IMR-90 (cell line): ENCODE measurements around the gene CAP2. TPM values are rescaled to one million over a fixed set of nuclear protein-coding genes. Genes with fewer than 3 reads are reported as not detected.

Experiments used
- ATAC-seq: fragments of 200-7000 bp; cut with Tn5 transposase; 2 replicates; pipeline ENCODE4 v1.9.1; 2020; ENCODE audit warnings: low read depth, mild to moderate bottlenecking, moderate library complexity
- BruUV-seq: library from RNA; stranded (reverse); fragments of 400-500 nt; replicated peaks from 2 replicates; lab custom pipeline; 2021; lab: Mats Ljungman, UMichigan
- CTCF ChIA-PET: fragments of 300-600 bp; formaldehyde crosslinking; extraction: SDS; loops from one replicate; lab custom pipeline; 2021; ENCODE audit warnings: antibody characterized with exemption; lab: Yijun Ruan, JAX
- POLR2A ChIA-PET: fragments of 300-600 bp; sonication (Branson Sonifier 250); formaldehyde crosslinking; loops from one replicate; lab custom pipeline; 2022; ENCODE audit warnings: antibody characterized with exemption; ENCODE audit not compliant: unreplicated experiment; lab: Charles Lee
- DNase-seq: peaks from one replicate; pipeline ENCODE4 v3.0.0; 2013
- H2AFZ ChIP-seq: replicated peaks from 2 replicates; pipeline ENCODE3; 2013; ENCODE audit warnings: low read length, mild to moderate bottlenecking; ENCODE audit not compliant: poor library complexity
- H2AK5ac ChIP-seq: 2 replicates; pipeline ENCODE4 v1.6.1; 2013; ENCODE audit warnings: low read depth, low read length, inconsistent platforms
- H2AK9ac ChIP-seq: replicated peaks from 2 replicates; pipeline ENCODE3; 2013; ENCODE audit warnings: mild to moderate bottlenecking, low read depth, low read length, moderate library complexity; ENCODE audit not compliant: poor library complexity
- H2BK120ac ChIP-seq: 2 replicates; pipeline ENCODE4 v1.6.1; 2013; ENCODE audit warnings: low read depth, low read length, inconsistent platforms
- H2BK15ac ChIP-seq: 3 replicates; pipeline ENCODE4 v1.6.1; 2013; ENCODE audit warnings: low read depth, low read length, inconsistent platforms
- H2BK20ac ChIP-seq: 2 replicates; pipeline ENCODE4 v1.6.1; 2013; ENCODE audit warnings: low read depth, mild to moderate bottlenecking, inconsistent platforms, low read length, moderate library complexity
- H2BK5ac ChIP-seq: 2 replicates; pipeline ENCODE4 v1.6.1; 2013; ENCODE audit warnings: mild to moderate bottlenecking, low read depth, low read length, inconsistent platforms; ENCODE audit not compliant: poor library complexity, severe bottlenecking
- H3K14ac ChIP-seq: replicated peaks from 2 replicates; pipeline ENCODE4 v1.6.1; 2013; ENCODE audit warnings: low read depth, low read length, inconsistent platforms
- H3K18ac ChIP-seq: 2 replicates; pipeline ENCODE4 v1.6.1; 2013; ENCODE audit warnings: low read depth, low read length, control low read depth
- H3K23ac ChIP-seq: 2 replicates; pipeline ENCODE4 v1.6.1; 2013; ENCODE audit warnings: low read depth, low read length, inconsistent platforms
- H3K27ac ChIP-seq: 2 replicates; pipeline ENCODE4 v1.5.1; 2013; ENCODE audit warnings: mild to moderate bottlenecking, control low read depth, low read length; ENCODE audit not compliant: insufficient read depth
- H3K27me3 ChIP-seq: 2 replicates; pipeline ENCODE4 v1.6.1; 2013; ENCODE audit warnings: low read length; ENCODE audit not compliant: control insufficient read depth, insufficient read depth
- H3K36me3 ChIP-seq: 2 replicates; pipeline ENCODE4 v1.6.1; 2013; ENCODE audit warnings: low read length, mixed read lengths; ENCODE audit not compliant: control insufficient read depth, insufficient read depth
- H3K4ac ChIP-seq: 2 replicates; pipeline ENCODE4 v1.6.1; 2013; ENCODE audit warnings: low read depth, low read length, inconsistent platforms
- H3K4me1 ChIP-seq: 2 replicates; pipeline ENCODE4 v1.6.1; 2013; ENCODE audit warnings: low read length, mixed read lengths; ENCODE audit not compliant: control insufficient read depth, insufficient read depth
- H3K4me2 ChIP-seq: 2 replicates; pipeline ENCODE4 v1.6.1; 2013; ENCODE audit warnings: low read depth, mild to moderate bottlenecking, control low read depth, low read length, moderate library complexity
- H3K4me3 ChIP-seq: 2 replicates; pipeline ENCODE4 v1.5.1; 2013; ENCODE audit warnings: low read depth, mild to moderate bottlenecking, control low read depth, low read length, moderate library complexity; ENCODE audit not compliant: insufficient read depth
- H3K56ac ChIP-seq: 2 replicates; pipeline ENCODE4 v1.6.1; 2013; ENCODE audit warnings: low read length, inconsistent platforms; ENCODE audit not compliant: insufficient read depth; ENCODE audit errors: extremely low read depth
- H3K79me1 ChIP-seq, 2 experiments: 2 replicates each; pipeline ENCODE4 v1.6.1; 2013; ENCODE audit warnings: low read length in 2 of 2, inconsistent platforms in 1 of 2, low read depth in 1 of 2
- H3K9ac ChIP-seq: 2 replicates; pipeline ENCODE4 v1.6.1; 2013; ENCODE audit warnings: low read depth, low read length, control low read depth
- H3K9me1 ChIP-seq: 2 replicates; pipeline ENCODE4 v1.6.1; 2013; ENCODE audit warnings: low read length, inconsistent platforms; ENCODE audit not compliant: insufficient read depth
- H3K9me3 ChIP-seq: 2 replicates; pipeline ENCODE4 v1.6.1; 2013; ENCODE audit warnings: low read length; ENCODE audit not compliant: control insufficient read depth, insufficient read depth
- H4K20me1 ChIP-seq: 2 replicates; pipeline ENCODE4 v1.6.1; 2013; ENCODE audit warnings: low read length, inconsistent platforms; ENCODE audit not compliant: insufficient read depth
- H4K5ac ChIP-seq: 2 replicates; pipeline ENCODE4 v1.6.1; 2013; ENCODE audit warnings: mild to moderate bottlenecking, low read depth, low read length, control low read depth
- H4K8ac ChIP-seq, 2 experiments: 2 replicates each; pipeline ENCODE4 v1.6.1; 2013; ENCODE audit warnings: low read depth in 2 of 2, low read length in 2 of 2, control low read depth in 1 of 2, inconsistent platforms in 1 of 2
- H4K91ac ChIP-seq: 2 replicates; pipeline ENCODE4 v1.6.1; 2013; ENCODE audit warnings: low read depth, low read length, inconsistent platforms; ENCODE audit not compliant: insufficient read depth
- CEBPB ChIP-seq: IDR thresholded peaks from 2 replicates; pipeline ENCODE4 v1.6.1; 2012; ENCODE audit warnings: low read depth, low read length, improper control_type of control experiment
- CHD1 ChIP-seq: IDR thresholded peaks from 2 replicates; pipeline ENCODE4 v1.6.1; 2012; ENCODE audit warnings: low read depth, low read length, improper control_type of control experiment
- FOS ChIP-seq: fragments of 150-350 bp; IDR thresholded peaks from 2 replicates; pipeline ENCODE4 v1.6.1; 2016; ENCODE audit warnings: low read depth, low read length
- MAFK ChIP-seq: IDR thresholded peaks from 2 replicates; pipeline ENCODE4 v1.6.1; 2012; ENCODE audit warnings: low read depth, low read length, improper control_type of control experiment
- MAZ ChIP-seq: IDR thresholded peaks from 2 replicates; pipeline ENCODE4 v1.6.1; 2012; ENCODE audit warnings: low read depth, mild to moderate bottlenecking, low read length, improper control_type of control experiment, moderate library complexity, borderline replicate concordance
- MXI1 ChIP-seq: IDR thresholded peaks from 2 replicates; pipeline ENCODE4 v1.6.1; 2012; ENCODE audit warnings: low read depth, mild to moderate bottlenecking, low read length, moderate library complexity, borderline replicate concordance
- RAD21 ChIP-seq: IDR thresholded peaks from 2 replicates; pipeline ENCODE4 v1.6.1; 2012; ENCODE audit warnings: low read length, improper control_type of control experiment
- RCOR1 ChIP-seq: IDR thresholded peaks from 2 replicates; pipeline ENCODE4 v1.6.1; 2012; ENCODE audit warnings: mild to moderate bottlenecking, low read length, improper control_type of control experiment; ENCODE audit not compliant: insufficient replicate concordance
- RFX5 ChIP-seq: IDR thresholded peaks from 2 replicates; pipeline ENCODE4 v1.8.0; 2012; ENCODE audit warnings: low read depth, mild to moderate bottlenecking, low read length, moderate library complexity
- SMC3 ChIP-seq: fragments of 150-350 bp; IDR thresholded peaks from 2 replicates; pipeline ENCODE4 v1.6.1; 2016; ENCODE audit warnings: low read depth, mild to moderate bottlenecking, antibody characterized with exemption, low read length, moderate library complexity
- WGBS, 2 experiments: methylation state at CpG; one replicate each; pipeline versions ENCODE4 v1.1.5 to v1.1.7; 2013; ENCODE audit warnings: missing lambda C conversion rate in 2 of 2; ENCODE audit not compliant: insufficient read length in 1 of 2; ENCODE audit errors: extremely low coverage in 2 of 2; 5-methylcytosine and 5-hydroxymethylcytosine counted together
- dilution Hi-C: fragments of 300-500 bp; cut with HindIII; formaldehyde crosslinking; loops from one replicate; pipeline ENCODE4 v1.14.3; 2018; ENCODE audit warnings: low sequenced_read_pairs; ENCODE audit not compliant: unreplicated experiment
- in situ Hi-C: fragments of 300-500 bp; cut with MboI; formaldehyde crosslinking; loops from 3 replicates; pipeline ENCODE4 v1.14.3; 2019; ENCODE audit warnings: low sequenced_read_pairs, inconsistent platforms, mixed read lengths
- intact Hi-C: fragments of 100-400 bp; cut with micrococcal nuclease; formaldehyde crosslinking; loops from 2 replicates; pipeline ENCODE4 v1.10.0; 2022
- polyA plus RNA-seq, 3 experiments: library from polyadenylated mRNA; depleted of rRNA; stranded (reverse); fragments of >200 nt; gene quantifications; 2 replicates each; pipeline ENCODE4 v1.2.3, GENCODE V29; 2012; ENCODE audit warnings: low replicate concordance in 1 of 3
- total RNA-seq: library from RNA; depleted of rRNA; stranded (reverse); fragments of >200 nt; gene quantifications from 2 replicates; pipeline ENCODE4 v1.2.3, GENCODE V29; 2012
- TF ChIP-seq, protein P1 (sequence below): fragments of 150-350 bp; IDR thresholded peaks from 2 replicates; pipeline ENCODE4 v1.6.1; 2016; ENCODE audit warnings: low read depth, mild to moderate bottlenecking, low read length, moderate library complexity, borderline replicate concordance
- TF ChIP-seq, protein P2 (sequence below): fragments of 150-350 bp; IDR thresholded peaks from 2 replicates; pipeline ENCODE4 v1.6.1; 2017; ENCODE audit warnings: mild to moderate bottlenecking, antibody characterized with exemption, low read length, low read depth

Gene CAP2
- total and polyA plus RNA-seq, 2 of the 4 experiments (the other 2 are of a cell fraction), result 14.5 to 27.5 TPM

DNA sequence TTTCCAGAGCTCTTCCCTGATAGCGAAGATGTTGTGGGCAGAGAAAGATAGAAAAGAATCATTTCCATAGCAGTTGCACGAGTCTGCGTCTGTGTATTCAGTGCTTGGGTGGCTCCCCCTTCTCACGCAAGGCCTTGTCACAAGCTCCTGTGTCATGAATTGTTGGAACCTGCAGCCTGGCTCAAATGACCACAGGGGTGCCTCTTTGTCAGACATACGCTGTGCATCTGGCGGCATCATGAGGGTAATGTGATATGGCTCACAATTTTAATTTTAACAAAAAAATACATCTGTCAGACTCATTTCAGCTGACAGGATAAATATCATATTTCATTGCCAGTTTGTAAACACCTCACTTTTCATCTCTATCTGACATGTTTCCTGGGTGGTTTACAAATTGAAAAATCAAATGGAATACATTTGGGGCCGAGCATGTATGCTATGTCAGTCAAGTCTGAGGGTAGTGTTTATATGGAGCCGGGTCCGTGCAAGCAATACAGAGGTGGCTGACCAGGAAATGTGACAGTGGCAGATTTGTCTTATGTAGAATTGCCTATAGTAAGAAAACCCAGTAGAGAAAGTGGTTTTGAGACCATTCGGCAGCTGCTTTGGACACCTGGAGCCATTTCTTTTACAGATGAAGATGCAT is 90.9 kb downstream of the CAP2 start:
- BruUV-seq, result no TSS peak
- Histone ChIP-seq H3K4me3 (no peak overlapping the region), H3K79me1 (peaks cover 0 to 12% of the 10 kb centered on the region in 2 experiments; a peak in 2 of 4 replicates), H3K4me2 (no peak overlapping the region), H2AFZ (no peak overlapping the region), H3K56ac (no peak overlapping the region), H3K9me1 (peaks cover 13% of the 10 kb centered on the region; the same call in 1 of the 2 replicates), H3K36me3 (no peaks in the 10 kb centered on the region), H3K4me1 (no peaks in the 10 kb centered on the region), H4K91ac (no peak overlapping the region), H2AK5ac (no peak overlapping the region), H2BK15ac (no peak overlapping the region), H3K23ac (no peak overlapping the region), H3K9me3 (no peaks in the 10 kb centered on the region), H4K5ac (no peak overlapping the region), H3K4ac (no peak overlapping the region), H2BK20ac (no peak overlapping the region), H3K9ac (no peak overlapping the region), H3K27ac (no peak overlapping the region), H3K27me3 (no peaks in the 10 kb centered on the region), H3K14ac (no peak overlapping the region), H2BK120ac (no peak overlapping the region), H4K20me1 (no peaks in the 10 kb centered on the region), H4K8ac (no peak overlapping the region), H2AK9ac (no peak overlapping the region), H2BK5ac (no peak overlapping the region), H3K18ac (no peak overlapping the region)
- TF ChIP-seq RAD21 (no peak), RCOR1 (no peak), MXI1 (no peak), MAZ (no peak), MAFK (no peak), CEBPB (no peak), FOS (no peak), RFX5 (no peak), SMC3 (no peak), CHD1 (no peak)
- TF ChIP-seq, protein P1, sequence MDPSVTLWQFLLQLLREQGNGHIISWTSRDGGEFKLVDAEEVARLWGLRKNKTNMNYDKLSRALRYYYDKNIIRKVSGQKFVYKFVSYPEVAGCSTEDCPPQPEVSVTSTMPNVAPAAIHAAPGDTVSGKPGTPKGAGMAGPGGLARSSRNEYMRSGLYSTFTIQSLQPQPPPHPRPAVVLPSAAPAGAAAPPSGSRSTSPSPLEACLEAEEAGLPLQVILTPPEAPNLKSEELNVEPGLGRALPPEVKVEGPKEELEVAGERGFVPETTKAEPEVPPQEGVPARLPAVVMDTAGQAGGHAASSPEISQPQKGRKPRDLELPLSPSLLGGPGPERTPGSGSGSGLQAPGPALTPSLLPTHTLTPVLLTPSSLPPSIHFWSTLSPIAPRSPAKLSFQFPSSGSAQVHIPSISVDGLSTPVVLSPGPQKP, result no peak
- TF ChIP-seq, protein P2, sequence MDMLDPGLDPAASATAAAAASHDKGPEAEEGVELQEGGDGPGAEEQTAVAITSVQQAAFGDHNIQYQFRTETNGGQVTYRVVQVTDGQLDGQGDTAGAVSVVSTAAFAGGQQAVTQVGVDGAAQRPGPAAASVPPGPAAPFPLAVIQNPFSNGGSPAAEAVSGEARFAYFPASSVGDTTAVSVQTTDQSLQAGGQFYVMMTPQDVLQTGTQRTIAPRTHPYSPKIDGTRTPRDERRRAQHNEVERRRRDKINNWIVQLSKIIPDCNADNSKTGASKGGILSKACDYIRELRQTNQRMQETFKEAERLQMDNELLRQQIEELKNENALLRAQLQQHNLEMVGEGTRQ, result no peak
- CTCF ChIA-PET, result no interaction called here
- dilution Hi-C loops (no loop called here), in situ Hi-C loops (no loop called here), intact Hi-C loops (no loop called here)
- DNase-seq (no peak), ATAC-seq (no peak)
- WGBS, 2 experiments, result 20% methylated on average over 1 of the region's 10 CpGs; no CpG with 5 or more reads in 1 of the 2 experiments
- POLR2A ChIA-PET, result no interaction called here
